Measurements from ENCODE around the gene MAGIX. TPM values are rescaled to one million over a fixed set of nuclear protein-coding genes. Genes with fewer than 3 reads are reported as not detected.

Gene MAGIX
- polyA plus RNA-seq, 1 of the 3 experiments (the other 2 are of a cell fraction): 1.1 TPM

DNA sequence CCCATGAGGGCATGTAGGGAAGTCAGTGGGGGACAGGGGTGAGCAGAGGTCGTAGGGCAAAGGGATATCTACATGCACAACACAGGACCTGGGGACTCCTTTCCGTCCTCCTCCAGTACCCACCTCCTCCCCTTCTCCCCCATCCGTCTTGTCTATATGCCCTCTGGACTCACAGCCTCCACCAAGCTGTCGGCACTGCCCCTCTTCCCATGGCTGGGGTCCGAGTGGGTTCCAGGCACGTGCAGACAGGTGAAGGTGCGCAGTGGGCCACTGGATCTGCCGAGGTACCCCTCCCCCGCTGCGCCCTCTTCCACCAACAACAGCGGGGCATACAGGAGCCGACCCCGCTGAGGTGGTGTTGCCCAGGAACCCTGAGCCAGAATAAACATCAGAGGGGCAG, 42.9 kb downstream of the MAGIX start:
- POLR2A ChIA-PET: no interaction called here
- 46% methylated on average over 13 of the region's 13 CpGs for WGBS (ENCODE audit: low lambda C conversion rate)

DNA sequence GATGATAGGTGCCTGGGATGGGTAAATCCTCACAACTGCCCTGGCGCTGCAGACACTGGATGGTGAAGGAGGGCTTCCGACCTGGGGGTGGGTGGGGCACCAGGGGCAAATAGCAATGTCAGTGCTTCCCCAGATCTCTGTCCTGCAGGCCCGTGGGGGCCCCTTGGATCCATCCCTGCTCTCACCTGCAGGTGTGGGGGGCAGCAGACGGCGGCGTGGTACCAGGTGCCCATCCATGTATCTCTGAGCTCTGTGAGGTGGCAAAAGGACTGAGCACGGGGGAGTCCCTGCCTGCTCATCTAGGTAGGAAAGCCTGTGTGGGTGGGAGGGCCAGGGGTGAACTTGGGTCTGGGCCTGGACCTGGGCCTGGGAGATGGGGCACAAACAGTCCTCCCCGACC, 44.0 kb downstream of the MAGIX start:
- no peaks in the 10 kb centered on the region for H3K9me3 ChIP-seq
- H3K9me2 ChIP-seq: no peaks in the 10 kb centered on the region
- ChIA-PET CTCF (interaction anchor here (1.2 kb wide), 1 partner anchor 14 kb away, joined by 3 read pairs; no protein-coding TSS in a partner anchor), POLR2A (no interaction called here)
- H3K4me3 ChIP-seq (ENCODE audit: low read depth in 2 of 2, low read length in 1 of 2): no peak overlapping the region
- WGBS (ENCODE audit: low lambda C conversion rate): 26% methylated on average over 5 of the region's 8 CpGs
- no peaks in the 10 kb centered on the region for H3K79me2 ChIP-seq (ENCODE audit: insufficient read depth)
- no peak overlapping the region for H3K4me2 ChIP-seq
- H3F3A ChIP-seq (replicated peaks; ENCODE audit: insufficient read depth): no peaks in the 10 kb centered on the region
- H2AFZ ChIP-seq (ENCODE audit: low read depth): no peak overlapping the region
- H3K9ac ChIP-seq: no peak overlapping the region
- DNase-seq: no peak
- no peaks in the 10 kb centered on the region for H4K20me1 ChIP-seq (ENCODE audit: insufficient read depth)
- H3K4me1 ChIP-seq (ENCODE audit: control insufficient read depth in 1 of 2, insufficient read depth in 2 of 2, low read depth in 1 of 2, low read length in 1 of 2): no peaks in the 10 kb centered on the region
- TF ChIP-seq GABPA (IDR thresholded peaks at IDR 0.05; ENCODE audit: low read depth): no peak
- no peak for TF ChIP-seq RXRA (IDR thresholded peaks at IDR 0.05; ENCODE audit: borderline replicate concordance, low read depth)
- TF ChIP-seq RCOR1 (IDR thresholded peaks at IDR 0.05; ENCODE audit: low read length): no peak
- no peak for TF ChIP-seq TCF12 (IDR thresholded peaks at IDR 0.05)
- no peak for TF ChIP-seq MXI1 (IDR thresholded peaks at IDR 0.05; ENCODE audit: low read depth, low read length)
- no peak for TF ChIP-seq NFIC (IDR thresholded peaks at IDR 0.05; ENCODE audit: borderline replicate concordance)
- no peak for TF ChIP-seq CHD2 (IDR thresholded peaks at IDR 0.05; ENCODE audit: low read length, partially characterized antibody)
- no peaks in the 10 kb centered on the region for H3K36me3 ChIP-seq (replicated peaks in 1 of 2; ENCODE audit: control insufficient read depth in 1 of 2, insufficient read depth in 2 of 2, low read length in 1 of 2)
- H3K27ac ChIP-seq (ENCODE audit: low read depth in 2 of 2, low read length in 1 of 2): no peak overlapping the region
- H3K27me3 ChIP-seq (ENCODE audit: insufficient read depth): peaks cover 23% of the 10 kb centered on the region

More for the DNA sequence above, 42.9 kb downstream of the MAGIX start:
- Histone ChIP-seq H3K4me3 (ENCODE audit: low read depth in 2 of 2, low read length in 1 of 2) (no peak overlapping the region), H3K4me2 (no peak overlapping the region), H3K9me3 (no peaks in the 10 kb centered on the region), H3K9ac (no peak overlapping the region), H3K4me1 (ENCODE audit: control insufficient read depth in 1 of 2, insufficient read depth in 2 of 2, low read depth in 1 of 2, low read length in 1 of 2) (no peaks in the 10 kb centered on the region; a peak in 1 of 4 replicates), H3K27ac (ENCODE audit: low read depth in 2 of 2, low read length in 1 of 2) (no peak overlapping the region), H3F3A (replicated peaks; ENCODE audit: insufficient read depth) (no peaks in the 10 kb centered on the region), H3K36me3 (replicated peaks in 1 of 2; ENCODE audit: control insufficient read depth in 1 of 2, insufficient read depth in 2 of 2, low read length in 1 of 2) (no peaks in the 10 kb centered on the region), H4K20me1 (ENCODE audit: insufficient read depth) (no peaks in the 10 kb centered on the region), H2AFZ (ENCODE audit: low read depth) (no peak overlapping the region), H3K27me3 (ENCODE audit: insufficient read depth) (peaks cover 23% of the 10 kb centered on the region), H3K9me2 (no peaks in the 10 kb centered on the region), H3K79me2 (ENCODE audit: insufficient read depth) (no peaks in the 10 kb centered on the region)
- TF ChIP-seq MXI1 (IDR thresholded peaks at IDR 0.05; ENCODE audit: low read depth, low read length) (no peak), YY1 (IDR thresholded peaks at IDR 0.05; ENCODE audit: low read depth) (no peak), CHD2 (IDR thresholded peaks at IDR 0.05; ENCODE audit: low read length, partially characterized antibody) (no peak), TAF1 (IDR thresholded peaks at IDR 0.05; ENCODE audit: borderline replicate concordance, low read depth, low read length) (no peak), NRF1 (IDR thresholded peaks at IDR 0.05; ENCODE audit: low read depth, low read length) (no peak), GATA2 (CRISPR knock-in tag; IDR thresholded peaks at IDR 0.05) (no peak), TCF12 (IDR thresholded peaks at IDR 0.05) (no peak), EP300 (IDR thresholded peaks at IDR 0.05; ENCODE audit: borderline replicate concordance in 1 of 2, low read depth in 1 of 2, low read length in 1 of 2) (no peak), MEF2A (IDR thresholded peaks at IDR 0.05; ENCODE audit: borderline replicate concordance, low read depth) (no peak), SMC3 (IDR thresholded peaks at IDR 0.05; ENCODE audit: low read depth, low read length) (no peak), POLR2AphosphoS5 (IDR thresholded peaks at IDR 0.05; ENCODE audit: low read depth, low read length) (no peak)
- TF ChIP-seq, protein P1, sequence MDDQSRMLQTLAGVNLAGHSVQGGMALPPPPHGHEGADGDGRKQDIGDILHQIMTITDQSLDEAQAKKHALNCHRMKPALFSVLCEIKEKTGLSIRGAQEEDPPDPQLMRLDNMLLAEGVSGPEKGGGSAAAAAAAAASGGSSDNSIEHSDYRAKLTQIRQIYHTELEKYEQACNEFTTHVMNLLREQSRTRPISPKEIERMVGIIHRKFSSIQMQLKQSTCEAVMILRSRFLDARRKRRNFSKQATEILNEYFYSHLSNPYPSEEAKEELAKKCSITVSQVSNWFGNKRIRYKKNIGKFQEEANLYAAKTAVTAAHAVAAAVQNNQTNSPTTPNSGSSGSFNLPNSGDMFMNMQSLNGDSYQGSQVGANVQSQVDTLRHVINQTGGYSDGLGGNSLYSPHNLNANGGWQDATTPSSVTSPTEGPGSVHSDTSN (IDR thresholded peaks at IDR 0.05): no peak
- TF ChIP-seq, protein P2, sequence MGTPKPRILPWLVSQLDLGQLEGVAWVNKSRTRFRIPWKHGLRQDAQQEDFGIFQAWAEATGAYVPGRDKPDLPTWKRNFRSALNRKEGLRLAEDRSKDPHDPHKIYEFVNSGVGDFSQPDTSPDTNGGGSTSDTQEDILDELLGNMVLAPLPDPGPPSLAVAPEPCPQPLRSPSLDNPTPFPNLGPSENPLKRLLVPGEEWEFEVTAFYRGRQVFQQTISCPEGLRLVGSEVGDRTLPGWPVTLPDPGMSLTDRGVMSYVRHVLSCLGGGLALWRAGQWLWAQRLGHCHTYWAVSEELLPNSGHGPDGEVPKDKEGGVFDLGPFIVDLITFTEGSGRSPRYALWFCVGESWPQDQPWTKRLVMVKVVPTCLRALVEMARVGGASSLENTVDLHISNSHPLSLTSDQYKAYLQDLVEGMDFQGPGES (IDR thresholded peaks at IDR 0.05; ENCODE audit: low read depth, low read length): no peak
- TF ChIP-seq, protein P3, sequence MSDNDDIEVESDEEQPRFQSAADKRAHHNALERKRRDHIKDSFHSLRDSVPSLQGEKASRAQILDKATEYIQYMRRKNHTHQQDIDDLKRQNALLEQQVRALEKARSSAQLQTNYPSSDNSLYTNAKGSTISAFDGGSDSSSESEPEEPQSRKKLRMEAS (IDR thresholded peaks at IDR 0.05; ENCODE audit: low read depth): no peak
- no peak for DNase-seq
- CTCF ChIA-PET: no interaction called here

Measured in SK-N-SH (cell line).